Mucosa of descending colon (tissue), 3 donors: ENCODE measurements around the gene HS1BP3. TPM values are rescaled to one million over a fixed set of nuclear protein-coding genes. Genes with fewer than 3 reads are reported as not detected.

ENCODE experiments used
- ATAC-seq: fragments of 200-7000 bp; cut with Tn5 transposase; one replicate; pipeline ENCODE4 v1.9.1; 2020; ENCODE audit warnings: mild to moderate bottlenecking, moderate library complexity
- DNase-seq, 3 donors: peaks; one replicate each; pipeline ENCODE4 v3.0.0-alpha.2; 2020
- H3K36me3 ChIP-seq: fragments of 200-600 bp; one replicate; pipeline ENCODE4 v1.8.0; 2021; ENCODE audit warnings: low read depth, mild to moderate bottlenecking
- H3K4me1 ChIP-seq: fragments of 200-600 bp; one replicate; pipeline ENCODE4 v1.8.0; 2021; ENCODE audit warnings: low read depth, mild to moderate bottlenecking
- H3K4me3 ChIP-seq: fragments of 200-600 bp; one replicate; pipeline ENCODE4 v1.8.0; 2021; ENCODE audit warnings: mild to moderate bottlenecking
- H3K9me3 ChIP-seq: fragments of 200-600 bp; one replicate; pipeline ENCODE4 v1.8.0; 2021; ENCODE audit warnings: mild to moderate bottlenecking
- intact Hi-C, 2 donors: fragments of 100-400 bp; cut with DNase I in 1 of 2; cut with micrococcal nuclease in 1 of 2; formaldehyde crosslinking; loops; one replicate each; pipeline versions ENCODE4 v1.11.0 to v1.11.1; 2022; cut with DNase I, micrococcal nuclease
- total RNA-seq, 3 donors: library from RNA; stranded (reverse); fragmentation: NEBNext Ultra II Directional in 2 of 3; extraction: Animal tissue kit (Norgen Biotek cat#: 25700) in 2 of 3; gene quantifications; one replicate each; pipeline versions ENCODE4 v1.2.1 to v1.2.4, GENCODE V29; 2021 to 2023
- TF ChIP-seq, protein P1 (sequence below): fragments of 200-600 bp; IDR thresholded peaks from one replicate; pipeline ENCODE4 v1.8.0; 2022; ENCODE audit warnings: antibody characterized with exemption, mild to moderate bottlenecking
- donor health status: DM: no; HTN: no; CAD: no; lungs with moderate emphysema.
- donor health status: DM: no; HTN: no; CAD: no.
- donor health status: DM: no; HTN: yes; CAD: no.

The HS1BP3 gene
- total RNA-seq, 3 donors from 2014 or later, result 28.8 to 47.0 (median 29.7) TPM

DNA sequence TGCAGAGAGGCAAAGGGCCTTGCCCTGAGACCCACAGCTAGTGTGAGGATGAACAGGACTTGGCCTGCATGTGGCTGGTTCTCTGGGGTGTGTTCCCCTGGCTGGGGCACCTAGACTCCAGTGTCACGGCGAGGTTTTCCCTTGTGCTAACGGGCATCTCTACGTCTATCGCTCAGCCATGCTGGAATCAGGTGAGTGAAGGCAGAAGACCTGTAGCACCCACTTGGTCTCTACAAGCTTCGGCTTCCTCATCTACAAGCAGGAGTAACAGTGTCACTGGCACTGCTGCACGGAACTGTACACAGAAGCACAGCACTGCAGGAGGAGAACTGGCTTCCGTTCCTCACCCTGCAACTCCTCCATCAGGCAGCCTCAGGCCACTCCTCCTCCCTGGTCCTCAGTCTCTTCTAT is 30.6 kb downstream of the HS1BP3 start:
- H3K4me3 ChIP-seq, result no peak overlapping the region
- H3K9me3 ChIP-seq, result no peaks in the 10 kb centered on the region
- DNase-seq (no peak), ATAC-seq (no peak)
- intact Hi-C loops, result no loop called here
- no peaks in the 10 kb centered on the region for H3K36me3 ChIP-seq
- peaks cover 8% of the 10 kb centered on the region for H3K4me1 ChIP-seq
- TF ChIP-seq, protein P1, sequence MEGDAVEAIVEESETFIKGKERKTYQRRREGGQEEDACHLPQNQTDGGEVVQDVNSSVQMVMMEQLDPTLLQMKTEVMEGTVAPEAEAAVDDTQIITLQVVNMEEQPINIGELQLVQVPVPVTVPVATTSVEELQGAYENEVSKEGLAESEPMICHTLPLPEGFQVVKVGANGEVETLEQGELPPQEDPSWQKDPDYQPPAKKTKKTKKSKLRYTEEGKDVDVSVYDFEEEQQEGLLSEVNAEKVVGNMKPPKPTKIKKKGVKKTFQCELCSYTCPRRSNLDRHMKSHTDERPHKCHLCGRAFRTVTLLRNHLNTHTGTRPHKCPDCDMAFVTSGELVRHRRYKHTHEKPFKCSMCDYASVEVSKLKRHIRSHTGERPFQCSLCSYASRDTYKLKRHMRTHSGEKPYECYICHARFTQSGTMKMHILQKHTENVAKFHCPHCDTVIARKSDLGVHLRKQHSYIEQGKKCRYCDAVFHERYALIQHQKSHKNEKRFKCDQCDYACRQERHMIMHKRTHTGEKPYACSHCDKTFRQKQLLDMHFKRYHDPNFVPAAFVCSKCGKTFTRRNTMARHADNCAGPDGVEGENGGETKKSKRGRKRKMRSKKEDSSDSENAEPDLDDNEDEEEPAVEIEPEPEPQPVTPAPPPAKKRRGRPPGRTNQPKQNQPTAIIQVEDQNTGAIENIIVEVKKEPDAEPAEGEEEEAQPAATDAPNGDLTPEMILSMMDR, result no peak

DNA sequence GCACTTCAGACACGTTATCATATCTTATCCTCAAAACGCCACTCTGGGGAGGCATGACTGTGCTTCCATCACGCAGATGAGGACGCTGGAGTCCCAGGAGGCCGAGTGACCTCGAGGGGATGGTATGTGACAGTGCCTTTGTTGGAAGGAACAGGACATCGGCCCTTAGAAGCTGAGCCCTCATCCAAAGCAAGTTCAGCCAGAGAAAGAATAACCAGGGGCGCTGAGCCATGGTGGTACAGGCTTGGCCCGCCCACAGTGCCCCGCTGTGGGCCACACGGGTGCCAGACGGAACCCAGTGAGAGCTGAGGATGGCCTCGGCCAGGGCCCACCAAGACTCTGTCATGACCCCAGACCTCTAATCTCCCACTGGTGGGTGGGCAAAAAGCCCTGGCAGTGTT is 31.3 kb downstream of the HS1BP3 start:
- intact Hi-C loops, result no loop called here
- Histone ChIP-seq H3K9me3 (no peaks in the 10 kb centered on the region), H3K36me3 (no peaks in the 10 kb centered on the region), H3K4me1 (peaks cover 8% of the 10 kb centered on the region), H3K4me3 (no peak overlapping the region)
- DNase-seq (peak in 1 of 3 donors; percentile 30), ATAC-seq (no peak)
- TF ChIP-seq, protein P1, result no peak

DNA sequence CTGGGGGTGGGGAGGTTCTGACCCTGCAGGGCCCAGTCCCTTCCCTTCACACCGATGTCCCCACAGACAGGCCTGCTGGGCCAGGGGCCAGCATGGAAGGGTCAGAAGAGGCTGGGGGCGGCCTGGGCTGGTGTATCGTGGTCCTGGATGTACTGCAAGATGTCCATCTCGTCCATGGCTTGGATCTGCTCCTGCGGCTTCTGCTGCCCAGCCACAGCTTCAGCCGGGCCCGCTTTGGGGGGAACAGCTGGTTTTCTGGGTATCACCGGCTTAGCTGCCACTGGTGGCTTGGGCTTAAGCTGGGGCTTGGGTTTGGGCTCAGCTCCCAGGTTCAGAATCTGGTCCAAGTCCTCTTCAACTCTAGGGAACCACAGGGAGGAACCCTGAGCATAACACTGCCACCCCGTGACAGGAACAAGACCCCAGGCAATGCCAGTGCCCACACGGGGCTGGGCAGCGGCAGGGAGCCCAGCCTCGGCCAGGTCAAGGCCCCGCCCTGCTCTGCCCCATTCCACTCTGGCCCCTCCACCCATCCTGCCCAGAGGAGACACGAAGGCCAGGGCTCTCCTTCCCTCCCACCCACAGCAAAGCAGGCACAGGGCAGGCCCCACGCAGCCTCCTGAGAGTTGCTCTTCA is 31.9 kb downstream of the HS1BP3 start:
- intact Hi-C loops, result no loop called here
- H3K36me3 ChIP-seq, result no peaks in the 10 kb centered on the region
- ATAC-seq (no peak), DNase-seq (peak in 2 of 3 donors; percentile 32 to 45)
- peaks cover 11% of the 10 kb centered on the region for H3K4me1 ChIP-seq
- H3K9me3 ChIP-seq, result no peaks in the 10 kb centered on the region
- TF ChIP-seq, protein P1, result no peak
- no peak overlapping the region for H3K4me3 ChIP-seq

DNA sequence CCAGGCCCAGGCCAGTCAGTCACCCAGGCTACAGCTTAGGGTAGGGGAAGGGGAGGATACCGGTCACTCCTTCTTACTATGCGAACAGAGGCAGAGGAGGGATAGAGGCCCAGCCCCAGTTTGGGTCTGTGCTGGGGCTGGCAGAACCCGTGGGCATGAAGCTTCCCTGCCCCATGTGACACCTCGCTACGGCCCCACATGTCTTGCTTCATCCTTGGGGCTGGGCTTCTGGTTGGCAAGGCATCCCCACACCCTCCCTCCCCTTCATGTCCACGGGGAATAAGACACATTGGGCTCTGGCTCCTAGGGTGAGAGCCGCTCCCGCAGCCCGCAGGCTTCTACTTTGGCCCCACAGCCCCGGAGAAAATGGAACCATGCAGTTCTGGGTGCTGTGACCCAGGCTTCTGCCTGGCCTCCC is 32.4 kb downstream of the HS1BP3 start:
- Histone ChIP-seq H3K9me3 (no peaks in the 10 kb centered on the region), H3K4me1 (peaks cover 11% of the 10 kb centered on the region), H3K4me3 (no peak overlapping the region), H3K36me3 (no peaks in the 10 kb centered on the region)
- intact Hi-C loops, result no loop called here
- DNase-seq, result peak in 2 of 3 donors; percentile 43 to 65
- peak; percentile 2 for ATAC-seq
- TF ChIP-seq, protein P1, result no peak

DNA sequence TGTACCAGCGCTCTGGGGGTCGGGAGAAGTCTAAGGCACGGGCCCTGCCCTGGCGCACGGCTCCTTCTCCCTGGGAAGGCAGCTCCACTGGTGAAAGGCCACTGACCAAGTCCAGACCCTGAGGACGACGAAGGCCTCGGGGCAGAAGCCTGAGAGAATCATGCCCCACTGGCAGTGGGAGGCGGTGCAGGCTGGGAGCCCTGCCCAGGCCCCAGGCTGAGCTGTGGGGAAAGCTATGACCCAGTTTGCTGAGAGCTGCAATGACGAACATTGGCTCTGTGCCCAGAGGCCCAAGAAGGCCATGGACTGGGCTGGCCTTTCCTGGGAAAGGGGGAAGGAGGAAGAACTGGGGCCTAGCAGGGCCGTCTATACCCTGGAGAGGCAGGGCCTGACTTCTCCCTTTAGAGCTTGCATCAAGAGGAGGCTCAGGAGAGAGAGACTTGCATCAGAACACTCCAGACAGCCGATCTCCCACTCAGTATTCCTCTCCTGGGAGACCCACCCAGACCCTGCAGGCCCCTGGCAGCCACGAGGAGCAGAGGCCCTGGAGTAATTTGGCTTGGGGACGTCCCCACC is 32.9 kb downstream of the HS1BP3 start:
- H3K36me3 ChIP-seq, result no peaks in the 10 kb centered on the region
- intact Hi-C loops, result no loop called here
- no peak overlapping the region for H3K4me3 ChIP-seq
- peak; percentile 86 for ATAC-seq
- no peaks in the 10 kb centered on the region for H3K9me3 ChIP-seq
- H3K4me1 ChIP-seq, result peaks cover 11% of the 10 kb centered on the region
- peak; percentile 86 to 92 (median 89) for DNase-seq
- TF ChIP-seq, protein P1, result peak; percentile 23
